CD4-positive, CD25-positive, alpha-beta regulatory T cell (primary cell): ENCODE results near the gene SPTBN4. TPM values are rescaled to one million over a fixed set of nuclear protein-coding genes. Genes with fewer than 3 reads are reported as not detected.
A peak's percentile ranks its signal among the peaks of the same experiment; 100 is the strongest.
"Not testable (repeated sequence)": the region's sequence is repeated elsewhere in the genome, so short reads cannot be mapped to it uniquely, and the experiment has no call there.

Experiments used
- ATAC-seq, 2 donors: fragments of 150-1000 bp; cut with Tn5 transposase; one replicate each; pipeline ENCODE4 v1.10.0; 2021; ENCODE audit warnings: low read depth in 2 of 2, moderate number of reproducible peaks in 2 of 2, moderate library complexity in 1 of 2
- DNase-seq, 3 donors: peaks; one replicate each; pipeline versions ENCODE4 v3.0.0 to v3.0.0-alpha.2; 2012 to 2022; ENCODE audit warnings: mixed read lengths in 1 of 3
- H3K27ac ChIP-seq: one replicate; pipeline ENCODE4 v1.7.0; 2013; ENCODE audit warnings: mild to moderate bottlenecking, low read length; ENCODE audit not compliant: insufficient read depth, poor library complexity, severe bottlenecking
- H3K27me3 ChIP-seq: one replicate; pipeline ENCODE4 v1.7.0; 2013; ENCODE audit warnings: low read length; ENCODE audit not compliant: control insufficient read depth, insufficient read depth
- H3K36me3 ChIP-seq: one replicate; pipeline ENCODE4 v1.7.0; 2013; ENCODE audit warnings: mild to moderate bottlenecking, low read length, moderate library complexity; ENCODE audit not compliant: control insufficient read depth, insufficient read depth
- H3K4me1 ChIP-seq: 2 replicates; pipeline ENCODE4 v1.7.0; 2013; ENCODE audit warnings: mild to moderate bottlenecking, low read length; ENCODE audit not compliant: insufficient read depth, control insufficient read depth, poor library complexity, severe bottlenecking
- H3K4me3 ChIP-seq: one replicate; pipeline ENCODE4 v1.7.0; 2013; ENCODE audit warnings: low read depth, mild to moderate bottlenecking, low read length, moderate library complexity
- H3K9me3 ChIP-seq, 2 experiments: 1 replicate in 1 of 2; 2 replicates in 1 of 2; pipeline ENCODE4 v1.7.0; 2013; ENCODE audit warnings: low read length in 2 of 2, mild to moderate bottlenecking in 1 of 2, moderate library complexity in 1 of 2; ENCODE audit not compliant: control insufficient read depth in 2 of 2
- H3K27ac Mint-ChIP-seq, 3 donors: one replicate each; pipeline ENCODE4 v1.8.0; 2020 to 2022; ENCODE audit warnings: mild to moderate bottlenecking in 3 of 3, mixed read lengths in 3 of 3, moderate library complexity in 2 of 3
- H3K27me3 Mint-ChIP-seq: one replicate; pipeline ENCODE4 v1.8.0; 2022; ENCODE audit warnings: mild to moderate bottlenecking, mixed read lengths
- H3K36me3 Mint-ChIP-seq: one replicate; pipeline ENCODE4 v1.8.0; 2020; ENCODE audit warnings: mixed read lengths
- H3K4me1 Mint-ChIP-seq, 4 donors: one replicate each; pipeline ENCODE4 v1.8.0; 2020 to 2022; ENCODE audit warnings: mixed read lengths in 4 of 4, mild to moderate bottlenecking in 1 of 4
- H3K4me3 Mint-ChIP-seq, 4 donors: one replicate each; pipeline ENCODE4 v1.8.0; 2020 to 2022; ENCODE audit warnings: mild to moderate bottlenecking in 4 of 4, mixed read lengths in 4 of 4, moderate library complexity in 3 of 4
- H3K9me3 Mint-ChIP-seq, 7 donors: one replicate each; pipeline ENCODE4 v1.8.0; 2020 to 2022; ENCODE audit warnings: mixed read lengths in 7 of 7, mild to moderate bottlenecking in 3 of 7, moderate library complexity in 2 of 7
- polyA plus RNA-seq, 4 donors: library from polyadenylated mRNA; unstranded; fragments of 300-500 nt; fragmentation: Illumina TruSeq; gene quantifications; one replicate each; pipeline ENCODE4 v1.2.3, GENCODE V29; 2021
- total RNA-seq: library from RNA; stranded (reverse); gene quantifications from one replicate; pipeline ENCODE4 v1.2.3, GENCODE V29; 2022

The SPTBN4 gene
- total and polyA plus RNA-seq, 5 donors from 2014 or later: not detected

DNA sequence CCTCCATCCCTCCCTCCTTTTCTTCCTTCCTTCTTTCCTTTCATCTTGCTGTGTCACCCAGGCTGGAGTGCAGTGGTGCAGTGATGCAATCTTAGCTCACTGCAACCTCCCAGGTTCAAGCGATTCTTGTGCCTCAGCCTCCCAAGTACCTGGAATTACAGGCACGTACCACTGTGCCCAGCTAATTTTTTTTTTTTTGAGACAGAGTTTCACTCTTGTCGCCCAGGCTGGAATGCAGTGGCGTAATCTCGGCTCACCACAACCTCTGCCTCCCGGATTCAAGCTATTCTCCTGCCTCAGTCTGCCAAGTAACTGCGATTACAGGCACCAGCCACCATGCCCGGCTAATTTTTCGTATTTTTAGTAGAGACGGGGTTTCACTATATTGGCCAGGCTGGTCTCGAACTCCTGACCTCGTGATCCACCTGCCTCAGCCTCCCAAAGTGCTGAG, 3.2 kb upstream of the SPTBN4 start:
- not testable (repeated sequence) for H3K27ac Mint-ChIP-seq, H3K9me3 Mint-ChIP-seq, DNase-seq, H3K4me3 ChIP-seq, ATAC-seq, H3K27me3 ChIP-seq, H3K9me3 ChIP-seq, H3K4me3 Mint-ChIP-seq, H3K27ac ChIP-seq, H3K36me3 Mint-ChIP-seq, H3K36me3 ChIP-seq
- H3K4me1 Mint-ChIP-seq: peaks cover 0 to 30% (median 13%) of the 10 kb centered on the region in 4 donors
- H3K4me1 ChIP-seq: peaks cover 28% of the 10 kb centered on the region
- H3K27me3 Mint-ChIP-seq: peaks cover 15% of the 10 kb centered on the region

DNA sequence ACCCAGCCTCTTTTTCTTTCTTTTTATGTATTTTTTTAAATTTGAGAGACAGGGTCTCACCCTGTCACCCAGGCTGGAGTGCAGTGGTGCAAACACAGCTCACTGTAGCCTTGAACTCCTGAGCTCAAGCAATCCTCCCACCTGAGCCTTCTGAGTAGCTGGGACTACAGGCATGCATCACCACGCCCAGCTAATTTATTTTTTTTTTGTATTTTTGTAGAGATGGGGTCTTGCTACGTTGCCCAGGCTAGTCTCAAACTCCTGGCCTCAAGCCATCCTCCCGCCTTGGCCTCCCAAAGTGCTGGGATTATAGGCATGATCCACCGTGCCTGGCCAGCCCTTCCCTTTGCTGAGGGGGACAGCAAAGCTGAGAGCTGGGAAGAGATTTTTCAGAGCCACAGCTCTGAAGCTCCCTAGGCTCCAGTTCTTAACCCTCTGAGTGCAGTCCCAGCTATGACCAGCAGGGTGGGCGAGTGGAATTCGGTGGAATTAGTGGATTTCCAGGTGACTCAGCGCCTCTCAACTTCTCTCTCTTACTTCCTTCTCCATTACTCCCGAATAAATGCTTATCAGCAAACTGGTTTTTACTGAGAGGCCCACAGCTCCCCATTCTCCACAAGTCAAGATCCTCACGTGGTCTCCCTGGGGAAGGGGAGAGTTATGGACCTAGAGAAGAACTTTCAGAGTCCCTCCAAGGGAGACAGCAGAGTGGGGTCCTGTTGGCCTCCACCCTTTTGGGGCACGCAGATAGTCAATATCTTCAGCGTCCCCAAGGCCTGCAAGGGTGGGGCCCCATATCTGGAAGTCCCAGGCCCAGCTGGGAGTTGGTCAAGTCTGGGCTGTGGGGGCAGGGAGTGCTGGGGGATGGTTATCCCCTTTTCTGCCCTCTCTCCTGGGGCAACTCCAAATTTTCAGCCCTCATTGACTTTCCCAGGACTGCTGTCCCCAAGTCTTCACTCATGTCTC, 2.5 kb upstream of the SPTBN4 start:
- Mint-ChIP-seq H3K27ac (peak overlapping the region in 1 of 3 donors; percentile 92), H3K27me3 (peaks cover 16% of the 10 kb centered on the region), H3K4me3 (peak overlapping the region; percentile 19 to 86 (median 82)), H3K4me1 (peaks cover 0 to 30% (median 13%) of the 10 kb centered on the region in 4 donors), H3K36me3 (no peaks in the 10 kb centered on the region), H3K9me3 (no peaks in the 10 kb centered on the region)
- ATAC-seq (no peak), DNase-seq (peak; percentile 49 to 66 (median 51))
- H3K9me3 ChIP-seq: no peaks in the 10 kb centered on the region
- H3K27me3 ChIP-seq: peaks cover 7% of the 10 kb centered on the region
- H3K36me3 ChIP-seq: no peaks in the 10 kb centered on the region
- H3K27ac ChIP-seq: no peak overlapping the region
- H3K4me1 ChIP-seq: peaks cover 28% of the 10 kb centered on the region
- peak overlapping the region; percentile 59 for H3K4me3 ChIP-seq

DNA sequence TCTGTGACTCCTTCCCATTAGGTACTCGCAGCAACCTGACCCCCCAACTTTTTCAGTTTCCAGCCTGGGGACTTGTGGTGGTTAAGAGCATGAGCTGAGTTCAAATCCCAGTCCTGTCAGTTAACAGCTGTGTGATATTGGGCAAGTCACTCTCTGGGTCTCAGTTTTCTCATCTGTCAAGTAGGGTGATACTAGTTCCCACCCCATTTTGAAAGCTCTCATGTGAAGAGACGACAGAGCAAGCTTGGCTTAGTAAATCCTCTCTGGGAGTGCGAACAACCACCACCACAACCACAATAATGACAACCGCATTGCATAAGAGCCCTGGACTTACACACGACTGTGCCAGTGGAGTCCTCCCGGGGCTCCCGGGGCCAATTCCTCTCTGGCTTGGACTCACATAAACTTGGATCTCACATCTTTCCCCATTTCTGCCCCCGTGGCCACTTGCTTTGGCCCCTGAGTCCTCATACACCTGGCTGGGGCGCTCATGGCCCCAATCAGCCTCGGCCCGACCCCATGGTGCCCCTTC, 1.7 kb upstream of the SPTBN4 start:
- peaks cover 7% of the 10 kb centered on the region for H3K27me3 ChIP-seq
- peak overlapping the region; percentile 59 for H3K4me3 ChIP-seq
- DNase-seq (peak in 1 of 3 donors; percentile 48), ATAC-seq (no peak)
- H3K4me3 Mint-ChIP-seq: peak overlapping the region; percentile 19 to 86 (median 82)
- H3K27ac ChIP-seq: peak overlapping the region; percentile 61
- peaks cover 16% of the 10 kb centered on the region for H3K27me3 Mint-ChIP-seq
- peaks cover 28% of the 10 kb centered on the region for H3K4me1 ChIP-seq
- H3K4me1 Mint-ChIP-seq: peaks cover 0 to 30% (median 13%) of the 10 kb centered on the region in 4 donors
- no peaks in the 10 kb centered on the region for H3K9me3 Mint-ChIP-seq
- H3K36me3 ChIP-seq: no peaks in the 10 kb centered on the region
- no peaks in the 10 kb centered on the region for H3K36me3 Mint-ChIP-seq
- H3K9me3 ChIP-seq: no peaks in the 10 kb centered on the region
- H3K27ac Mint-ChIP-seq: peak overlapping the region; percentile 48 to 93 (median 92)

DNA sequence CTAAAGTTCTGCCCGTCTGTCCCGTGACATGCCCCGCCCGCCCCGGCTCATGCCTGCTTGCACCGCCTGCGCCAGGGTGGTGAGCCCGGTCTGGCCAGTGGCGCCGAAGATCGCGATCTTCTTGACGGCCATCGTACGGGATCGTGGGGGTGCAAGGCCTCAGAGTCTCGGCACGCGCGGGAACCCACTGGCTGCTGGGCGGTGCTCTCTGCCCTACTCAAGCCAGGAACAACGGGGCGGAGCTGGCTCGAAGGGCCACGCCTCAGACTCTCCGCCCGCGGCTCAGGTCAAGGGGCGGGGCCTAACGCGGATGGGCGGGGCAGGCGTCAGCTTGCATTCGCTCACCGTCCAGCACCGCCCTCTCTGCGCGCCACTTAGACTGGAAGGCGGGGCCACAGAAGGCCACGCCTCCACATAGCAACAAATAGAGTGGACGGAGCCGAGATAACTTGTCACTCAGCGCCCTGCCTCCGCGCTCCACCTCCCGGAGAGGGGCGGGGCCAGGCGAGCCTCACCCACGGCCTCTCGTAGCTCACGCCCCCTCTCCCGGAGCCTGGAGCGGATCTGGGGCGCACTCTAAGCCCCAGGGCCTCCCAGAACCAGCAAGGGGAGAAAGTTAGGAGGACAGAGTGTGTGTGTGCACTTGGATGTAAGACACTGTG, 1.1 kb upstream of the SPTBN4 start, which contains the start of gene BLVRB:
Gene BLVRB, minus strand, starts transcription at position 189 of the 662 bp plus-strand sequence. Its CDS starts 57 bp downstream, at position 132.
- Histone ChIP-seq H3K4me1 (peaks cover 28% of the 10 kb centered on the region), H3K27me3 (peaks cover 7% of the 10 kb centered on the region), H3K9me3 (no peaks in the 10 kb centered on the region), H3K27ac (peak within 1 kb of the TSS; percentile 67), H3K36me3 (no peaks in the 10 kb centered on the region), H3K4me3 (peak within 1 kb of the TSS; percentile 86)
- H3K27me3 Mint-ChIP-seq: peaks cover 16% of the 10 kb centered on the region
- DNase-seq (peak; percentile 99 to 100 (median 99)), ATAC-seq (peak; percentile 88 to 91)
- no peaks in the 10 kb centered on the region for H3K36me3 Mint-ChIP-seq
- no peaks in the 10 kb centered on the region for H3K9me3 Mint-ChIP-seq
- peak within 1 kb of the TSS; percentile 48 to 93 (median 92) for H3K27ac Mint-ChIP-seq
- peaks cover 0 to 30% (median 13%) of the 10 kb centered on the region in 4 donors for H3K4me1 Mint-ChIP-seq
- H3K4me3 Mint-ChIP-seq: peak within 1 kb of the TSS; percentile 19 to 86 (median 82)

DNA sequence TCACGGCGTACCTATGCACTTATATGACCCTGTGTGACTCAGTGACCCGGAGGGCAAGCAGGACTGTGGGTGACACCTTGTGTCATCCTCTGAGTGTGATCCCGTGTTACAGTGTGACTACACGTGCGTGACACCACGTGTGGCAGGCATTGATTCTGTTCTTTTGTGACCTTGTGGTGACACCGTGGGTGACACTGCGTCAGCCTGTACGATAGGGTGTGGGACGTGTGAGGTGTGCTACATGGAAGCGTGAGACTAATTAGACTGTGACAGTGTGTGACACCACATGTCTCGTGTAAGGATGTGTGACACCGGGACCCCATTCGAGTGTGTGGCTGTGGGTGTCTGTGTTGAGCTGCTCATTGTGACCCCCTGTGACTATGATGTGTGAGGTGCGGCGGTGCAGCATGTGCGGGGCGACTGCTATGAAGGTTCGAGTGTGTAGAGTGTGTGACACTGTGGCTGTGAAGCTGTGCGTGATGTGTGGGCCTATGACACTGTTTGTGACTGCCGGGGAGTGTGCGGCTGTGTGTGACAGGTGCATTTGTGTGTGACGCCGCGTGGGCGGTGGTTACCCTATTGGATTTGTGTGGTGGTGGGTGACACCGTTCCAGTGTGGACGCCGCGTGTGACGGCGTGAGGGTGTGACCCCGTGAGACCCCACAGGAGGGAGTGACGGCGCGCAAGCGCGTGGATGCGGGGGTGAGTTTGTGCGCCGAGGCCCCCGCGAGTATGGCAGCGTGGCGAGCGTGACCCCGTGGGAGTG, 399 bp upstream of the SPTBN4 start:
- H3K27me3 Mint-ChIP-seq: peaks cover 16% of the 10 kb centered on the region
- peaks cover 0 to 30% (median 13%) of the 10 kb centered on the region in 4 donors for H3K4me1 Mint-ChIP-seq
- no peaks in the 10 kb centered on the region for H3K9me3 ChIP-seq
- H3K27ac ChIP-seq: peak overlapping the region; percentile 67
- DNase-seq (peak in 1 of 3 donors; percentile 44), ATAC-seq (peak; percentile 54 to 62)
- H3K4me1 ChIP-seq: peaks cover 28% of the 10 kb centered on the region
- no peaks in the 10 kb centered on the region for H3K9me3 Mint-ChIP-seq
- no peaks in the 10 kb centered on the region for H3K36me3 ChIP-seq
- no peaks in the 10 kb centered on the region for H3K36me3 Mint-ChIP-seq
- peak overlapping the region; percentile 86 for H3K4me3 ChIP-seq
- H3K27ac Mint-ChIP-seq: peak overlapping the region; percentile 7 to 93 (median 92)
- peaks cover 7% of the 10 kb centered on the region for H3K27me3 ChIP-seq
- H3K4me3 Mint-ChIP-seq: peak overlapping the region; percentile 19 to 86 (median 82)

DNA sequence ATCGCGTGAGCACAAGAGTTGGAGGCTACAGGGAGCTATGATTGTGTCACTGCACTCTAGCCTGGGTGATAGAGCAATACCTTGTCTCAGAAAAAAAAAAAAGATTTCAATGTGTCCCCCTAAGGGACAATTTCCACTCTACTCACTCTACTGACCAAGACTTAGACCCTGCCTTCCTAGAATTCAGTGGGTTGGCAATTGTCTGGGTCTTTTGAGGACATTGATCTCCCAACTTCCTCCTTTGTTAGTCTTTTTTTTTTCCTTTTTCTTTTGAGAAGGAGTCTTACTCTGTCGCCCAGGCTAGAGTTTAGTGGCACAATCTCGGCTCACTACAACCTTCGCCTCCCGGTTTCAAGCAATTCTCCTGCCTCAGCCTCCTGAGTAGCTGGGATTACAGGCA, 2.2 kb downstream of the SPTBN4 start:
- Mint-ChIP-seq H3K4me1 (peaks cover 0 to 26% (median 12%) of the 10 kb centered on the region in 4 donors), H3K9me3 (no peaks in the 10 kb centered on the region), H3K27ac (no peak overlapping the region), H3K36me3 (no peaks in the 10 kb centered on the region), H3K4me3 (peak overlapping the region in 3 of 4 donors; percentile 46 to 65 (median 53)), H3K27me3 (peaks cover 16% of the 10 kb centered on the region)
- H3K27ac ChIP-seq: no peak overlapping the region
- no peak overlapping the region for H3K4me3 ChIP-seq
- no peaks in the 10 kb centered on the region for H3K9me3 ChIP-seq
- peaks cover 7% of the 10 kb centered on the region for H3K27me3 ChIP-seq
- H3K36me3 ChIP-seq: no peaks in the 10 kb centered on the region
- ATAC-seq (no peak), DNase-seq (no peak)
- peaks cover 28% of the 10 kb centered on the region for H3K4me1 ChIP-seq

DNA sequence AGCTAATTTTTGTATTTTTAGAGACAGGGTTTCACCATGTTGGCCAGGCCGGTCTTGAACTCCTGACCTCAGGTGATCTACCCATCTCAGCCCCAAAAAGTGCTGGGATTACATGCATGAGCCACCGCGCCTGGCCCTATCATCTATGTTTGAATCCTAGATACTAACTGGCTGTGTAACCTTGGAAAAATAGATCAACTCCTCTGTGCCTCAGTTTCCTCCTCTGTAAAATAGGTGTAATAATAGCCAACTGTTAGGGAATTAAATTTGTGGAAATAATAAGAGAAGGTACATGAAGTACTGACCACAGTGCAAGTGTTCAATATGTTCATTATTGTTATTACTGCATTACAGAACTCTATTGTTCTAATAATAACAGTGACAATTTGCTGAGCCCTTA, 4.3 kb downstream of the SPTBN4 start:
- Mint-ChIP-seq H3K36me3 (no peaks in the 10 kb centered on the region), H3K27ac (no peak overlapping the region), H3K27me3 (peaks cover 16% of the 10 kb centered on the region), H3K4me1 (peaks cover 0 to 11% (median 6%) of the 10 kb centered on the region in 4 donors), H3K4me3 (peak overlapping the region in 1 of 4 donors; percentile 10), H3K9me3 (no peaks in the 10 kb centered on the region)
- ATAC-seq (no peak), DNase-seq (no peak)
- Histone ChIP-seq H3K27ac (no peak overlapping the region), H3K36me3 (no peaks in the 10 kb centered on the region), H3K27me3 (peaks cover 7% of the 10 kb centered on the region), H3K4me1 (peaks cover 12% of the 10 kb centered on the region), H3K9me3 (no peaks in the 10 kb centered on the region), H3K4me3 (no peak overlapping the region)
